Keratinocyte (primary cell): ENCODE data around the gene MAPKAPK5.

Source experiments
- EZH2 ChIP-seq: IDR thresholded peaks from one replicate; pipeline ENCODE4 v1.6.1; 2012; ENCODE audit warnings: inconsistent platforms, mild to moderate bottlenecking, low read length, moderate library complexity
- TF ChIP-seq, protein P1 (sequence below), 3 experiments: IDR thresholded peaks in 1 of 3; conservative IDR thresholded peaks in 1 of 3; optimal IDR thresholded peaks in 1 of 3; 2 replicates in 2 of 3; 3 replicates in 1 of 3; pipeline versions ENCODE3 to v1.5.1; 2011; ENCODE audit warnings: low read length in 3 of 3, mild to moderate bottlenecking in 3 of 3, moderate library complexity in 2 of 3, control low read depth in 1 of 3, inconsistent platforms in 1 of 3; ENCODE audit not compliant: insufficient read depth in 2 of 3; ENCODE audit errors: extremely low read depth in 1 of 3

DNA sequence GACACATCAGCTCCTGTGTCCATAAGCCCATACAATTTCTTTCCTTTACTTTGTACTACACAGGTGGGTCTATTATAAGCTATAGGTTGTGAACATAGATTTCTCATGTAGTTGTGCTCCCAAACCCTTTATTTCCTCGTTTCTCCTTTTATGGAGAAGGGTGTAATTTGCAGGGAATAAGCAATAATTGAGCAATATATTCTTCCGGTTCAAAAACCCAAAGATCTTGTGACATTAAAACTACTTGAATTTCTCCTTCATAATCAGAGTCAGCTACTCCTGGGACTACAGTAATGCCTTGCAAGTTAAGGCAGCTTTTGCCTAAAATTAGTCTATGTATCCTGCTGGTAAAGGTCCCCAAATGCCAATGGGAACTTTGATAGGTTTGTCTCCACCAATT is 19.1 kb upstream of the MAPKAPK5 start:
- TF ChIP-seq, protein P1, sequence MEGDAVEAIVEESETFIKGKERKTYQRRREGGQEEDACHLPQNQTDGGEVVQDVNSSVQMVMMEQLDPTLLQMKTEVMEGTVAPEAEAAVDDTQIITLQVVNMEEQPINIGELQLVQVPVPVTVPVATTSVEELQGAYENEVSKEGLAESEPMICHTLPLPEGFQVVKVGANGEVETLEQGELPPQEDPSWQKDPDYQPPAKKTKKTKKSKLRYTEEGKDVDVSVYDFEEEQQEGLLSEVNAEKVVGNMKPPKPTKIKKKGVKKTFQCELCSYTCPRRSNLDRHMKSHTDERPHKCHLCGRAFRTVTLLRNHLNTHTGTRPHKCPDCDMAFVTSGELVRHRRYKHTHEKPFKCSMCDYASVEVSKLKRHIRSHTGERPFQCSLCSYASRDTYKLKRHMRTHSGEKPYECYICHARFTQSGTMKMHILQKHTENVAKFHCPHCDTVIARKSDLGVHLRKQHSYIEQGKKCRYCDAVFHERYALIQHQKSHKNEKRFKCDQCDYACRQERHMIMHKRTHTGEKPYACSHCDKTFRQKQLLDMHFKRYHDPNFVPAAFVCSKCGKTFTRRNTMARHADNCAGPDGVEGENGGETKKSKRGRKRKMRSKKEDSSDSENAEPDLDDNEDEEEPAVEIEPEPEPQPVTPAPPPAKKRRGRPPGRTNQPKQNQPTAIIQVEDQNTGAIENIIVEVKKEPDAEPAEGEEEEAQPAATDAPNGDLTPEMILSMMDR (optimal IDR thresholded peaks at IDR 0.05 in 1 of 3, IDR thresholded peaks at IDR 0.05 in 1 of 3, conservative IDR thresholded peaks at IDR 0.05 in 1 of 3; ENCODE audit: extremely low read depth in 1 of 3, insufficient read depth in 2 of 3, low read length in 3 of 3), result no peak
- no peak for TF ChIP-seq EZH2
